ENCODE data around the gene PCDH9. TPM values are rescaled to one million over a fixed set of nuclear protein-coding genes. Genes with fewer than 3 reads are reported as not detected.

The PCDH9 gene
- total and polyA plus RNA-seq, 8 donors = 2.0 to 11.6 (median 3.1) TPM

- Histone ChIP-seq H3K36me3 (no peaks in the 10 kb centered on the region), H3K27me3 (no peaks in the 10 kb centered on the region), H3K4me1 (no peaks in the 10 kb centered on the region), H3K27ac (no peak overlapping the region), H3K9me3 (no peaks in the 10 kb centered on the region), H3K4me3 (no peak overlapping the region)
- TF ChIP-seq, protein P1, sequence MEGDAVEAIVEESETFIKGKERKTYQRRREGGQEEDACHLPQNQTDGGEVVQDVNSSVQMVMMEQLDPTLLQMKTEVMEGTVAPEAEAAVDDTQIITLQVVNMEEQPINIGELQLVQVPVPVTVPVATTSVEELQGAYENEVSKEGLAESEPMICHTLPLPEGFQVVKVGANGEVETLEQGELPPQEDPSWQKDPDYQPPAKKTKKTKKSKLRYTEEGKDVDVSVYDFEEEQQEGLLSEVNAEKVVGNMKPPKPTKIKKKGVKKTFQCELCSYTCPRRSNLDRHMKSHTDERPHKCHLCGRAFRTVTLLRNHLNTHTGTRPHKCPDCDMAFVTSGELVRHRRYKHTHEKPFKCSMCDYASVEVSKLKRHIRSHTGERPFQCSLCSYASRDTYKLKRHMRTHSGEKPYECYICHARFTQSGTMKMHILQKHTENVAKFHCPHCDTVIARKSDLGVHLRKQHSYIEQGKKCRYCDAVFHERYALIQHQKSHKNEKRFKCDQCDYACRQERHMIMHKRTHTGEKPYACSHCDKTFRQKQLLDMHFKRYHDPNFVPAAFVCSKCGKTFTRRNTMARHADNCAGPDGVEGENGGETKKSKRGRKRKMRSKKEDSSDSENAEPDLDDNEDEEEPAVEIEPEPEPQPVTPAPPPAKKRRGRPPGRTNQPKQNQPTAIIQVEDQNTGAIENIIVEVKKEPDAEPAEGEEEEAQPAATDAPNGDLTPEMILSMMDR (IDR thresholded peaks at IDR 0.05) = no peak
- DNase-seq = peak in 1 of 4 donors; percentile 26
- ATAC-seq = peak; percentile 81
- intact Hi-C loops (cut with DNase I) = no loop called here
Observed at GRCh38 chr13:66348745-66349690, 881.1 kb downstream of the PCDH9 start.

- Histone ChIP-seq H3K4me1 (no peaks in the 10 kb centered on the region), H3K4me3 (no peak overlapping the region), H3K27me3 (no peaks in the 10 kb centered on the region), H3K9me3 (no peaks in the 10 kb centered on the region), H3K27ac (no peak overlapping the region), H3K36me3 (no peaks in the 10 kb centered on the region)
- TF ChIP-seq, protein P1 (IDR thresholded peaks at IDR 0.05) = no peak
- intact Hi-C loops (cut with DNase I) = no loop called here
- peak; percentile 57 for ATAC-seq
- peak in 1 of 4 donors; percentile 25 for DNase-seq
Observed at GRCh38 chr13:66347486-66348117, 882.5 kb downstream of the PCDH9 start.

- H3K4me3 ChIP-seq = no peak overlapping the region
- H3K27ac ChIP-seq = no peak overlapping the region
- ATAC-seq = no peak
- TF ChIP-seq, protein P1 (IDR thresholded peaks at IDR 0.05) = no peak
- intact Hi-C loops (cut with DNase I) = no loop called here
- no peak for DNase-seq
- H3K9me3 ChIP-seq = no peaks in the 10 kb centered on the region
- H3K27me3 ChIP-seq = no peaks in the 10 kb centered on the region
- H3K4me1 ChIP-seq = no peaks in the 10 kb centered on the region
- no peaks in the 10 kb centered on the region for H3K36me3 ChIP-seq
Observed at GRCh38 chr13:66345971-66346370, 884.2 kb downstream of the PCDH9 start.

- Histone ChIP-seq H3K4me3 (no peak overlapping the region), H3K4me1 (no peaks in the 10 kb centered on the region), H3K27ac (no peak overlapping the region), H3K27me3 (no peaks in the 10 kb centered on the region), H3K36me3 (no peaks in the 10 kb centered on the region), H3K9me3 (no peaks in the 10 kb centered on the region)
- intact Hi-C loops (cut with DNase I) = no loop called here
- TF ChIP-seq, protein P1 (IDR thresholded peaks at IDR 0.05) = no peak
- ATAC-seq (no peak), DNase-seq (peak in 1 of 4 donors; percentile 22)
Observed at GRCh38 chr13:66345518-66345810, 884.7 kb downstream of the PCDH9 start.

- DNase-seq (peak in 2 of 4 donors; percentile 62 to 78), ATAC-seq (no peak)
- Histone ChIP-seq H3K9me3 (no peaks in the 10 kb centered on the region), H3K27ac (no peak overlapping the region), H3K36me3 (no peaks in the 10 kb centered on the region), H3K4me3 (no peak overlapping the region), H3K4me1 (no peaks in the 10 kb centered on the region), H3K27me3 (no peaks in the 10 kb centered on the region)
- TF ChIP-seq, protein P1 (IDR thresholded peaks at IDR 0.05) = no peak
- intact Hi-C loops (cut with DNase I) = no loop called here
Observed at GRCh38 chr13:66344805-66345517, 885.2 kb downstream of the PCDH9 start.

Data from left lung (tissue), 10 donors.